NB4 (cell line): ENCODE results near the gene GABRG3.

Experiments used
- CTCF ChIP-seq: IDR thresholded peaks from one replicate; pipeline ENCODE4 v1.5.1; 2012; ENCODE audit warnings: low read depth, low read length
- POLR2A ChIP-seq: IDR thresholded peaks from 2 replicates; pipeline ENCODE4 v1.6.1; 2011; ENCODE audit warnings: mild to moderate bottlenecking; ENCODE audit not compliant: insufficient read length; ENCODE audit errors: extremely low read depth

GRCh38 chr15:27396521-27396920 lies 425.5 kb downstream of the GABRG3 start:
- TF ChIP-seq CTCF, result no peak
- no peak for TF ChIP-seq POLR2A
